Measurements from ENCODE around the gene TLR9.

Gene TLR9

GRCh38 chr3:52176951-52177700, 48.3 kb downstream of the TLR9 start:
- in situ Hi-C loops (cut with HindIII; ENCODE audit: low sequenced_read_pairs) = no loop called here

- in situ Hi-C loops (cut with HindIII; ENCODE audit: low sequenced_read_pairs) = no loop called here
Observed at GRCh38 chr3:52176180-52176752, 49.2 kb downstream of the TLR9 start.

- in situ Hi-C loops (cut with HindIII; ENCODE audit: low sequenced_read_pairs) = no loop called here
Observed at GRCh38 chr3:52175416-52176179, 49.8 kb downstream of the TLR9 start.

GRCh38 chr3:52174896-52175295, 50.5 kb downstream of the TLR9 start:
- in situ Hi-C loops (cut with HindIII; ENCODE audit: low sequenced_read_pairs) = no loop called here

GRCh38 chr3:52173101-52173500, 52.3 kb downstream of the TLR9 start:
- in situ Hi-C loops (cut with HindIII; ENCODE audit: low sequenced_read_pairs) = no loop called here

- in situ Hi-C loops (cut with HindIII; ENCODE audit: low sequenced_read_pairs) = no loop called here
Observed at GRCh38 chr3:52172262-52172757, 53.1 kb downstream of the TLR9 start.

- in situ Hi-C loops (cut with HindIII; ENCODE audit: low sequenced_read_pairs) = no loop called here
Observed at GRCh38 chr3:52171514-52172261, 53.8 kb downstream of the TLR9 start.
